Raji (cell line): Measurements from ENCODE around the gene TSKU.

Experiments
- POLR2A ChIP-seq: IDR thresholded peaks from 2 replicates; pipeline ENCODE4 v1.6.1; 2011; ENCODE audit warnings: low read depth, low read length, control low read depth; ENCODE audit not compliant: insufficient read depth

Gene TSKU

DNA sequence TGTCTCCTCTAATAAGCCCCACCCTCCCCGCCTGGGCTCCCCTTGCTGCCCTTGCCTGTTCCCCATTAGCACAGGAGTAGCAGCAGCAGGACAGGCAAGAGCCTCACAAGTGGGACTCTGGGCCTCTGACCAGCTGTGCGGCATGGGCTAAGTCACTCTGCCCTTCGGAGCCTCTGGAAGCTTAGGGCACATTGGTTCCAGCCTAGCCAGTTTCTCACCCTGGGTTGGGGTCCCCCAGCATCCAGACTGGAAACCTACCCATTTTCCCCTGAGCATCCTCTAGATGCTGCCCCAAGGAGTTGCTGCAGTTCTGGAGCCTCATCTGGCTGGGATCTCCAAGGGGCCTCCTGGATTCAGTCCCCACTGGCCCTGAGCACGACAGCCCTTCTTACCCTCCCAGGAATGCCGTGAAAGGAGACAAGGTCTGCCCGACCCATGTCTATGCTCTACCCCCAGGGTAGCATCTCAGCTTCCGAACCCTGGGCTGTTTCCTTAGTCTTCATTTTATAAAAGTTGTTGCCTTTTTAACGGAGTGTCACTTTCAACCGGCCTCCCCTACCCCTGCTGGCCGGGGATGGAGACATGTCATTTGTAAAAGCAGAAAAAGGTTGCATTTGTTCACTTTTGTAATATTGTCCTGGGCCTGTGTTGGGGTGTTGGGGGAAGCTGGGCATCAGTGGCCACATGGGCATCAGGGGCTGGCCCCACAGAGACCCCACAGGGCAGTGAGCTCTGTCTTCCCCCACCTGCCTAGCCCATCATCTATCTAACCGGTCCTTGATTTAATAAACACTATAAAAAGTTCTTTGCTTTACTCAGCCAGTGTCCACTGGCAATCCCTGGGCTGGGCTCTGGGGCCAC lies 14.4 kb downstream of the TSKU start:
- TF ChIP-seq POLR2A: no peak

- no peak for TF ChIP-seq POLR2A
Observed at GRCh38 chr11:76798202-76798581, 15.0 kb downstream of the TSKU start.

- no peak for TF ChIP-seq POLR2A
Observed at GRCh38 chr11:76798671-76799065, 15.5 kb downstream of the TSKU start.

GRCh38 chr11:76799066-76799804 lies 16.1 kb downstream of the TSKU start:
- TF ChIP-seq POLR2A: no peak

GRCh38 chr11:76800466-76801200 lies 17.5 kb downstream of the TSKU start:
- no peak for TF ChIP-seq POLR2A

DNA sequence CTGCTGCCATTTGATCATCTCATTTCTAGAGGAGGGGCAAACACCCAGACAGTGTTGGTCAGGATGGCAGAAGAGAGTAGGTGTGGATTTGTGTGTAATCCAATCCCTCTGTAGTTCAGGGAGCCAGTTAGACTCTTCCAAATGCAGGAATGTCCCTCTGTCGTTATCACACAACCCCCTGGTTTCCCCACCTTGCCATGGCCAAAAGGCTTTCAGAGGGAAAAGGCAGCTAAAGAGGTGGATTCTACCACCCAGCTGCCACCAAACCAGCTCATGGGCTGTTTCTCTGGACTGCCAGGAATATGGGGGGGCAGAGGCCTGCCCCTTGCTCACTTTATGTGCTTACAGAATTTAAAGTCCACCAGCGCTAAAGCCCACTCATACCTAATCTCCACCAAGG lies 18.1 kb downstream of the TSKU start:
- no peak for TF ChIP-seq POLR2A

DNA sequence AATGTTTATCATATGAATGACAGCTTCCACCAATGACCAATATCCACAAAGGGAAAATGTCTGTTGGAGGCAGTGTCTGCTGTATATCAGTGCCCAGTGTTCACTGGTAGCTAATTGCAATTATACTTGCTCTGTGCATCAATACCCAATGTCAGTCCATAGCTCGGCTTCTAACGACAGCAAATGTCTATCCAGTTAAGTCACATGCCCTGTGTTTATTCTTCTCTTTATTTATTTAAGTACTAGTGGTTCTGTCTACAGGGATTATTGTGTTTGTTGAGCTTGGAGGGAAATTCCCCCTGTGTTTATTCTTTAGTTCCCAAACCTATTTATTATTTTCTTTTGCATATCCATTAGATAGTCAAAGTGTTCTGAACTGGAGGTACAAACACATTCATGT lies 18.6 kb downstream of the TSKU start:
- no peak for TF ChIP-seq POLR2A

DNA sequence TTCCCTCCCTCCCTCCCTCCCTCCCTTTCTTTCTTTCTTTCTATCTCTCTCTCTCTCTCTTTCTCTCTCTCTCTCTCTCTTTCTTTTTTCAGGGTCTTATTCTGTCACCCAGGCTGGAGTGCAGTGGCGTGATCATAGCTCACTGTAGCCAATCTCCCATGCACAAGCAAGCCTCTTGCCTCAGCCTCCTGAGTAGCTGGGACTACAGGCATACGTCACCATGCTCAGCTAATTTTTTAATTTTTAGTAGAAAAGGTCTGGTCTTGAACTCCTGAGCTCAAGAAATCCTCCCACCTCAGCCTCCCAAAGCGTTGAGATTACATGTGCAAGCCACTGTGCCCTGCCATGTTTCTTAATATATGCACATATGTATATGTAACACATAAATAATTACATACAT lies 19.0 kb downstream of the TSKU start:
- TF ChIP-seq POLR2A: no peak

DNA sequence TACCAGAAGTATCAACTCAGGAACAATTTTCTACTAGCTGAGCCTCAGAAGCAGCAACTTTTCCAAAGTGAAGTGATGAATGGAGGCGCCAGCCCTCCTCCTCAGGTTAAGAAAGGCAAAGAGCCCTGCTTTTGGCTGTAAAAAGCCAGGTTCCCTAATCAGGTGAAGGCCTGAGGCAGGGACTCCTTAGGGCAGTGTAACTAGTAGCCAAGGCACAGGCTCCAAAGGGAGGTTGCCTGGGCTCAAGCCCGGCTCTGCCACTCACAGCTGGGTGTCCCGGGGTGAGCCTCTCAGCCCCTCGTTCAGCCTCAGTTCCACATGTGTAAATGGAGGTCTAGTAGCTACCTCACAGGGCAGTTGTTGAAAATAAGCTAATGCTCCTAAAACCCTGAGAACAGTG lies 19.5 kb downstream of the TSKU start:
- no peak for TF ChIP-seq POLR2A

- TF ChIP-seq POLR2A: no peak
Observed at GRCh38 chr11:76803023-76803422, 19.9 kb downstream of the TSKU start.

- TF ChIP-seq POLR2A: no peak
Observed at GRCh38 chr11:76803811-76804600, 20.9 kb downstream of the TSKU start.

DNA sequence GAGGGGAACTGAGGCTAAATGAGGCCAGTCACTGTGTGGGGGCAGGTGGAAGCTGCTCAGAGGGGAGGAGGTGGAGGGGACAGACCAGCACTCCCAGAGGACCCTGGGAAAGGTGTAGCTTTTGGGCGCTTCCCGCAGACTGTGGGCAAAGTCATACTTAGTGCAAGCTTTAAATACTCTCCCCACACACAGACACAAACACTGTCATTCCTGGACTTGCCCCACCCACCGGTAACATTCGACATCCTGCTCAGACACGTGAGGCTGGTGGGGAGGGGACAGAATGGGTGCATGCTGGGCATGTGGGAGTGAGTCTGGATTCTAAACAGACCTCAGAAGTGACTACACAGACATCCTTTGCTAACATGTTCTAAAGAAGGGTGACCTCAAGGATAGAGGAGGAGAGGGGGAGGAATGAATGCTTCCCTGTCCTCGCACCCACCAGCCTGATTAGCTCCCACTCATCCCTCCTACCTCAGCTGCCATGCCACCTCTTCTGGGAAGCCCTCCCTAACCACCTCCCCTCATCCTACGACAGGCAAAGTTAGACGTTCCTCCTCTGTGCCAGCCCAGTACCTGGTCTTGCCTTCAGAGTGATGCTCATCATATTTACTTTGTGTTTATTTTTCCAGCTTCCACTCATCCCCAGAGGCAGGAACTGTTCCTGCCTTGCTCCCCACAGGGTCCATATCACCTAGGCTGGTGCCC lies 22.2 kb downstream of the TSKU start:
- no peak for TF ChIP-seq POLR2A

DNA sequence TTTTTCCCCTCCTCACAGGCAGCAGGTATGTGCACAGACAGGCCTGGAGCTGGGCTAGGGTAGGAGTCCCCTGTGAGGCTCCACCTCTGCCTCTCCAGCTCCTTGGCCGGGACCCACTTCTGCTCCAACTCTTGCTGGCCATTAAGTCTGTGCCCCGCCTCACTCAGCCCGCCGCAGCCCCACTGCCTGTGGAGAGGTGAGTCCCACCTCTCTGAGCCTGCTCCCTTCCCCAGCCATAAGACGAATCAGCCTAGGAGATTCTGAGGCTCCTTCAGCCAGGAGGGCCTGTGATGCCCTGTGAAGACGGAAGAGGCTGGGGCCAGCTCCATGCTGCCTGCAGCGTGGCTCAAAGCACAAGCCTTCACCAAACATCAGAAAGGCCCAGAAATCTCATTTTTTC lies 23.0 kb downstream of the TSKU start:
- no peak for TF ChIP-seq POLR2A

- TF ChIP-seq POLR2A: no peak
Observed at GRCh38 chr11:76806608-76807205, 23.6 kb downstream of the TSKU start.

GRCh38 chr11:76807206-76807875 lies 24.2 kb downstream of the TSKU start:
- no peak for TF ChIP-seq POLR2A
